ENCODE results near the gene NCR2. TPM values are rescaled to one million over a fixed set of nuclear protein-coding genes. Genes with fewer than 3 reads are reported as not detected.

NCR2 gene
- total RNA-seq, 2 experiments from 2014 or later, result not detected

GRCh38 chr6:41288030-41288753 is 47.2 kb upstream of the NCR2 start:
- no peaks in the 10 kb centered on the region for H3K4me1 ChIP-seq (ENCODE audit: insufficient read depth, low read length, poor library complexity, severe bottlenecking)

GRCh38 chr6:41288754-41289129 is 46.7 kb upstream of the NCR2 start:
- Histone ChIP-seq H3K4me2 (ENCODE audit: low read length) (no peak overlapping the region), H3K27ac (ENCODE audit: low read depth, low read length, poor library complexity, severe bottlenecking) (no peak overlapping the region), H2AFZ (ENCODE audit: low read length) (no peak overlapping the region), H3K79me2 (ENCODE audit: insufficient read depth, low read depth, low read length) (no peaks in the 10 kb centered on the region), H3K36me3 (ENCODE audit: insufficient read depth, low read length) (no peaks in the 10 kb centered on the region), H3K4me1 (ENCODE audit: insufficient read depth, low read length, poor library complexity, severe bottlenecking) (no peaks in the 10 kb centered on the region), H4K20me1 (ENCODE audit: insufficient read depth, low read length) (no peaks in the 10 kb centered on the region), H3K9me2 (ENCODE audit: insufficient read depth, low read length) (no peaks in the 10 kb centered on the region), H3K4me3 (ENCODE audit: low read depth, low read length, poor library complexity, severe bottlenecking) (no peak overlapping the region), H3K9me3 (ENCODE audit: low read length) (no peaks in the 10 kb centered on the region)
- no TSS peak for BruUV-seq (replicated peaks)
- no peak for DNase-seq (ENCODE audit: low spot score)
- ChIA-PET CTCF (ENCODE audit: unreplicated experiment) (interaction anchor here (0.8 kb wide), 1 partner anchor 107 kb away, joined by 3 read pairs; no protein-coding TSS in a partner anchor), POLR2A (interaction anchor here (0.6 kb wide), 1 partner anchor 10 kb away, joined by 5 read pairs; no protein-coding TSS in a partner anchor)
- TF ChIP-seq, protein P1, sequence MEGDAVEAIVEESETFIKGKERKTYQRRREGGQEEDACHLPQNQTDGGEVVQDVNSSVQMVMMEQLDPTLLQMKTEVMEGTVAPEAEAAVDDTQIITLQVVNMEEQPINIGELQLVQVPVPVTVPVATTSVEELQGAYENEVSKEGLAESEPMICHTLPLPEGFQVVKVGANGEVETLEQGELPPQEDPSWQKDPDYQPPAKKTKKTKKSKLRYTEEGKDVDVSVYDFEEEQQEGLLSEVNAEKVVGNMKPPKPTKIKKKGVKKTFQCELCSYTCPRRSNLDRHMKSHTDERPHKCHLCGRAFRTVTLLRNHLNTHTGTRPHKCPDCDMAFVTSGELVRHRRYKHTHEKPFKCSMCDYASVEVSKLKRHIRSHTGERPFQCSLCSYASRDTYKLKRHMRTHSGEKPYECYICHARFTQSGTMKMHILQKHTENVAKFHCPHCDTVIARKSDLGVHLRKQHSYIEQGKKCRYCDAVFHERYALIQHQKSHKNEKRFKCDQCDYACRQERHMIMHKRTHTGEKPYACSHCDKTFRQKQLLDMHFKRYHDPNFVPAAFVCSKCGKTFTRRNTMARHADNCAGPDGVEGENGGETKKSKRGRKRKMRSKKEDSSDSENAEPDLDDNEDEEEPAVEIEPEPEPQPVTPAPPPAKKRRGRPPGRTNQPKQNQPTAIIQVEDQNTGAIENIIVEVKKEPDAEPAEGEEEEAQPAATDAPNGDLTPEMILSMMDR (conservative IDR thresholded peaks at IDR 0.05; ENCODE audit: low read length), result no peak
- TF ChIP-seq EZH2phosphoT487 (IDR thresholded peaks at IDR 0.05; ENCODE audit: borderline replicate concordance, low read depth, low read length), result no peak
- intact Hi-C loops (cut with micrococcal nuclease; ENCODE audit: unreplicated experiment), result no loop called here

More at GRCh38 chr6:41288030-41288753, 47.2 kb upstream of the NCR2 start:
- no peaks in the 10 kb centered on the region for H3K9me2 ChIP-seq (ENCODE audit: insufficient read depth, low read length)
- POLR2A ChIA-PET, result interaction anchor here (1.2 kb wide), 1 partner anchor 15 kb away, joined by 4 read pairs; no protein-coding TSS in a partner anchor
- H3K79me2 ChIP-seq (ENCODE audit: insufficient read depth, low read depth, low read length), result no peaks in the 10 kb centered on the region
- no peak overlapping the region for H2AFZ ChIP-seq (ENCODE audit: low read length)
- no peak overlapping the region for H3K4me3 ChIP-seq (ENCODE audit: low read depth, low read length, poor library complexity, severe bottlenecking)
- no peak for DNase-seq (ENCODE audit: low spot score)
- no peak overlapping the region for H3K4me2 ChIP-seq (ENCODE audit: low read length)
- no peak for TF ChIP-seq EZH2phosphoT487 (IDR thresholded peaks at IDR 0.05; ENCODE audit: borderline replicate concordance, low read depth, low read length)
- TF ChIP-seq, protein P1 (conservative IDR thresholded peaks at IDR 0.05; ENCODE audit: low read length), result no peak
- H3K27ac ChIP-seq (ENCODE audit: low read depth, low read length, poor library complexity, severe bottlenecking), result no peak overlapping the region
- H3K9me3 ChIP-seq (ENCODE audit: low read length), result no peaks in the 10 kb centered on the region
- intact Hi-C loops (cut with micrococcal nuclease; ENCODE audit: unreplicated experiment), result no loop called here
- BruUV-seq (replicated peaks), result no TSS peak
- CTCF ChIA-PET (ENCODE audit: unreplicated experiment), result interaction anchor here (0.8 kb wide), 1 partner anchor 106 kb away, joined by 3 read pairs; no protein-coding TSS in a partner anchor
- no peaks in the 10 kb centered on the region for H4K20me1 ChIP-seq (ENCODE audit: insufficient read depth, low read length)
- no peaks in the 10 kb centered on the region for H3K36me3 ChIP-seq (ENCODE audit: insufficient read depth, low read length)

- Histone ChIP-seq H3K4me3 (ENCODE audit: low read depth, low read length, poor library complexity, severe bottlenecking) (no peak overlapping the region), H3K27ac (ENCODE audit: low read depth, low read length, poor library complexity, severe bottlenecking) (no peak overlapping the region), H3K79me2 (ENCODE audit: insufficient read depth, low read depth, low read length) (no peaks in the 10 kb centered on the region), H2AFZ (ENCODE audit: low read length) (no peak overlapping the region), H3K4me1 (ENCODE audit: insufficient read depth, low read length, poor library complexity, severe bottlenecking) (no peaks in the 10 kb centered on the region), H3K9me3 (ENCODE audit: low read length) (no peaks in the 10 kb centered on the region), H4K20me1 (ENCODE audit: insufficient read depth, low read length) (no peaks in the 10 kb centered on the region), H3K4me2 (ENCODE audit: low read length) (no peak overlapping the region), H3K36me3 (ENCODE audit: insufficient read depth, low read length) (no peaks in the 10 kb centered on the region), H3K9me2 (ENCODE audit: insufficient read depth, low read length) (no peaks in the 10 kb centered on the region)
- TF ChIP-seq, protein P1 (conservative IDR thresholded peaks at IDR 0.05; ENCODE audit: low read length), result no peak
- TF ChIP-seq EZH2phosphoT487 (IDR thresholded peaks at IDR 0.05; ENCODE audit: borderline replicate concordance, low read depth, low read length), result no peak
- no TSS peak for BruUV-seq (replicated peaks)
- ChIA-PET CTCF (ENCODE audit: unreplicated experiment) (no interaction called here), POLR2A (interaction anchor here (1.0 kb wide), 1 partner anchor 9 kb away, joined by 4 read pairs; no protein-coding TSS in a partner anchor)
- intact Hi-C loops (cut with micrococcal nuclease; ENCODE audit: unreplicated experiment), result no loop called here
- DNase-seq (ENCODE audit: low spot score), result no peak
Measured at GRCh38 chr6:41289815-41290214, 45.6 kb upstream of the NCR2 start.

Measured in OCI-LY7 (cell line).